Skeletal muscle satellite cell (primary cell): Measurements from ENCODE around the gene FKBP2.

Source experiments
- H3K27me3 ChIP-seq: 2 replicates; pipeline ENCODE4 v1.7.0; 2013; ENCODE audit warnings: low read length; ENCODE audit not compliant: control insufficient read depth, insufficient read depth
- H3K36me3 ChIP-seq: 2 replicates; pipeline ENCODE4 v1.7.0; 2013; ENCODE audit warnings: mild to moderate bottlenecking, control low read depth, low read length; ENCODE audit not compliant: insufficient read depth
- H3K4me1 ChIP-seq: 2 replicates; pipeline ENCODE4 v1.7.0; 2013; ENCODE audit warnings: low read length; ENCODE audit not compliant: control insufficient read depth, insufficient read depth
- H3K4me2 ChIP-seq: 2 replicates; pipeline ENCODE4 v1.7.0; 2013; ENCODE audit warnings: mild to moderate bottlenecking, low read length
- H3K4me3 ChIP-seq: 2 replicates; pipeline ENCODE4 v1.7.0; 2013; ENCODE audit warnings: low read length
- H3K9ac ChIP-seq: 2 replicates; pipeline ENCODE4 v1.7.0; 2013; ENCODE audit warnings: mild to moderate bottlenecking, low read depth, low read length, moderate library complexity
- H3K9me3 ChIP-seq: replicated peaks from 2 replicates; pipeline ENCODE4 v1.7.0; 2013; ENCODE audit warnings: mild to moderate bottlenecking, control low read depth, low read length

FKBP2 gene

DNA sequence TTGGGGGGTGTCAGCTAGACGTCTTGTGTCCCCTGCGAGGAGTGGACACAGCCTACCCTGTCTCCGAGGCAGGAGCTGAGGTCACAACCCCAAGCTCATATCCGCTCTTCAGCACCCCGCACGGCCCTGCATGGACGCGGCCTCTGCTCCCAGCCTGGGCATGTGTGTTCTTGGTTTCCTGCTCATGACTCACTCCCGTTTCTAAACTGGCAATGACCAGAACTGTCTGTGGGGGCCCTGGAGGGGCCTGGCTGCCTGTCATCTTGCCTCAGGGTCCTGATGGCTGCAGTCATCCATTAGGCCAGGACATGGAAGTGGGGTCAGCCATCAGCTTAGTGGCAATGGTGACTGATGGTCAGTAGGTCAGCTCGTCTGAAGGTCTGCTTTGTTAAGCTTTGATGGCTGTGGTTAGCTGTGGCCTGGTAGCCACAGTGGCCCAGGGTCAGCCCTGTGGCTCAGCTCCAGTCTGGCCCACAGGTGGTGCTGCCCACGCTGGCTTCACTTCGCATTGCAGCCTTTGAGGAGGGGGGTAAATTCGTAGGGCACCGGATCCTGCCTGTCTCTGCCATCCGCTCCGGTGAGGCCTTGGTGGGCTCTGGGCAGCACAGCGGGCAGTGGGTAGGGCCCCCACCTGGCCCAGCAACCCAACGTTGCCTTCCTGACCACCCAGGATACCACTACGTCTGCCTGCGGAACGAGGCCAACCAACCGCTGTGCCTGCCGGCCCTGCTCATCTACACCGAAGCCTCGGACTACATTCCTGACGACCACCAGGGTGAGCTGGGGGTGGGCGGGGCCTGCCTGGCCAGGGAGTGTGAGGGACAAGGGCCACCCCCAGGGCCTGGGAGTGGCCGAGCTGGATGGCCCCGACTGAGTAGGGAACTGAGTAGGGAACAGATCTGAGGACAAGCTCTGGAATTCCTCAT lies 22.4 kb downstream of the FKBP2 start:
- H3K9me3 ChIP-seq: no peaks in the 10 kb centered on the region
- H3K4me1 ChIP-seq: peaks cover 8% of the 10 kb centered on the region
- no peak overlapping the region for H3K4me3 ChIP-seq
- H3K4me2 ChIP-seq: no peak overlapping the region
- H3K27me3 ChIP-seq: no peaks in the 10 kb centered on the region
- H3K36me3 ChIP-seq: peaks cover 80% of the 10 kb centered on the region
- H3K9ac ChIP-seq: no peak overlapping the region

DNA sequence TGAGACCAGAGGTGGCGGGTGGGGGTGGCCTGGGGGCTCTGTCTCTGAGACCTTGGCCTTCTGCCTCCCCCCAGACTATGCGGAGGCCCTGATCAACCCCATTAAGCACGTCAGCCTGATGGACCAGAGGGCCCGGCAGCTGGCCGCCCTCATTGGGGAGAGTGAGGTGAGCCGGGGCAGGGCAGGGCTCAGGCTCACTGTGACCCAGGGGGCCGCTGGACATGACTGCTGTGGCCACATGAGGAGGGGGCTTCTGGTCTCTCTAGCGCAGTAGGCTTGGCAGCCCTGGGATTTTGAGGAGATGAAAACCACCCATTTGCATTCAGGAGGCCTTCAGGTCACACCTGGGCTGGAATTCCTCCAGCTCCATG lies 23.0 kb downstream of the FKBP2 start:
- H3K27me3 ChIP-seq: no peaks in the 10 kb centered on the region
- H3K4me1 ChIP-seq: peaks cover 15% of the 10 kb centered on the region
- H3K4me3 ChIP-seq: no peak overlapping the region
- H3K9ac ChIP-seq: no peak overlapping the region
- no peak overlapping the region for H3K4me2 ChIP-seq
- H3K9me3 ChIP-seq: no peaks in the 10 kb centered on the region
- H3K36me3 ChIP-seq: peaks cover 74% of the 10 kb centered on the region

- H3K9ac ChIP-seq: no peak overlapping the region
- H3K36me3 ChIP-seq: peaks cover 69% of the 10 kb centered on the region
- H3K4me3 ChIP-seq: no peak overlapping the region
- H3K4me1 ChIP-seq: peaks cover 20% of the 10 kb centered on the region
- no peaks in the 10 kb centered on the region for H3K27me3 ChIP-seq
- H3K9me3 ChIP-seq: no peaks in the 10 kb centered on the region
- H3K4me2 ChIP-seq: no peak overlapping the region
These were observed 23.5 kb downstream of the FKBP2 start for GRCh38 chr11:64264371-64264852.

DNA sequence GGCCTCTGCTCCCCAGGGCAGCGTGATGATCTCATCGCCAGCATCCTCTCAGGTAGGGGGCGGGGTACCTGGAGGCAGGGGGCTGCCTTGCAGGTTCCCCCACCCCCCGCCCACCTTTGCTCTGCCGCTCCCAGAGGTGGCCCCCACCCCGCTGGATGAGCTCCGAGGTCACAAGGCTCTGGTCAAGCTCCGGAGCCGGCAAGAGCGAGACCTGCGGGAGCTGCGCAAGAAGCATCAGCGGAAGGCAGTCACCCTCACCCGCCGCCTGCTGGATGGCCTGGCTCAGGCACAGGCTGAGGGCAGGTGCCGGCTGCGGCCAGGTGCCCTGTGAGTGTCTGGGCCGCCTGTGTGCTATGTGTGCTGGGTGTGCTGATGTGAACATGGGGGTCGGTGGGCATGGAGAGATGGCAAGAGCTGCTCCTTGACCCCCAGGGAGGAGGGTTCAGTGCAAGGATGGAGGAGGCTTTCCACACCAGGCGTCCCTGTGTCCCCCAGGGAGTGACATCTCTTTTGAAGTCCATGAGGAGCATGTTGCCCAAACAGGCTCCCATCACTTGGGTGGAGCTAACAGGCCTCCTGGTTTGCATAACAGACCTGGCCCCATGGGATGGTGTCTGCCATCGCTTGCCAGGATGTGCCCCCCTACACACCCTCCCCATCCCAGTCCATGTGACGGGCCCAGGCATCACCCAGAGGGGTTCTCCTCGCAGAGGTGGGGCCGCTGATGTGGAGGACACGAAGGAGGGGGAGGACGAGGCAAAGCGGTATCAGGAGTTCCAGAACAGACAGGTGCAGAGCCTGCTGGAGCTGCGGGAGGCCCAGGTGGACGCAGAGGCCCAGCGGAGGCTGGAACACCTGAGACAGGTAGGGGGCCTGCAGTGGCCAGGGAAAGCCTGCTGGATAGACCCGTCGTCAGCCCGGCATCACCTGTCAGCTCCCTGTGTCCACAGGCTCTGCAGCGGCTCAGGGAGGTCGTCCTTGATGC lies 24.6 kb downstream of the FKBP2 start:
- Histone ChIP-seq H3K9me3 (no peaks in the 10 kb centered on the region), H3K36me3 (peaks cover 58% of the 10 kb centered on the region), H3K4me2 (no peak overlapping the region), H3K9ac (no peak overlapping the region), H3K4me1 (peaks cover 21% of the 10 kb centered on the region), H3K4me3 (no peak overlapping the region), H3K27me3 (no peaks in the 10 kb centered on the region)

DNA sequence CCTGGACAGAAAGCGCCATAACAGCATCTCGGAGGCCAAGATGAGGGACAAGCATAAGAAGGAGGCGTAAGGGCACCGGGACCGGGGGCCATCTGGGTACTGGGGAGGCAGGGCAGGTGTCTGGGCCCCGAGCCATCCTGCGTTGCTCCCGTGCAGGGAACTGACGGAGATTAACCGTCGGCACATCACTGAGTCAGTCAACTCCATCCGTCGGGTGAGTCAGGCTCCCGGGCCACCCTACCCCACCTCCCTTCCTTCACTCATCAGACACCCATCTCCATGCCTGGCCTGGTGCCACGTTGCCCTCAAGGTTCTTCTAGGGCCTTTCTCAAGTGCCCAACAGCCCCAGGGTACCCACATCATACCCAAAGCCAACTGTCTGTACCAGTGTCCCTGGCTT lies 25.4 kb downstream of the FKBP2 start:
- no peaks in the 10 kb centered on the region for H3K27me3 ChIP-seq
- no peaks in the 10 kb centered on the region for H3K9me3 ChIP-seq
- H3K9ac ChIP-seq: no peak overlapping the region
- no peak overlapping the region for H3K4me3 ChIP-seq
- H3K36me3 ChIP-seq: peaks cover 50% of the 10 kb centered on the region
- no peak overlapping the region for H3K4me2 ChIP-seq
- peaks cover 21% of the 10 kb centered on the region for H3K4me1 ChIP-seq

DNA sequence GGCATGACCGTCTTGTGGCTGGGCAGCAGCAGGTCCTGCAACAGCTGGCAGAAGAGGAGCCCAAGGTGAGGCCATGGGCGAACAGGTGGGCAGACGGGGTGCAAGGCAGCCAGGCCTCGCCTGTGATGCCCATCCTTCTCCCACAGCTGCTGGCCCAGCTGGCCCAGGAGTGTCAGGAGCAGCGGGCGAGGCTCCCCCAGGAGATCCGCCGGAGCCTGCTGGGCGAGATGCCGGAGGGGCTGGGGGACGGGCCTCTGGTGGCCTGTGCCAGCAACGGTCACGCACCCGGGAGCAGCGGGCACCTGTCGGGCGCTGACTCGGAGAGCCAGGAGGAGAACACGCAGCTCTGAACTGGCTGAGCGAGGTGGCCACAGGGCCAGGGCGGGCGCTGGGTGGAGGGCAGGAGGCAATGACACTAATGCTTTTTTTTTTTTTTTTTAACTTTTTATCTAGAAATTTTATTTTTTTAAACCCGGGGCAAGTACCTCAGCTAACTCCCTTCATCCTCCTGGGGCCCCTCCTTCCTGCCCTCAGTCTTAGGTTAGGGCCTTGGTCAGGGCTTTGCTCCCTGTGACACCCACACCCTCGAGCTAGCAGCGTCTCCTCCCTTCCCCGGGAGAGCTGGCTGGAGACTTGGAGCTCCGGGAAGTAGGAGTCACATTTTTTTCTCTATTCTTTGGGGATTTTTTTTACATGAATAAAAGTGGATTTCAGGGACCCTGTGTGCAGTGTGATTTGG lies 26.5 kb downstream of the FKBP2 start:
- Histone ChIP-seq H3K36me3 (peaks cover 39% of the 10 kb centered on the region), H3K27me3 (no peaks in the 10 kb centered on the region), H3K9ac (no peak overlapping the region), H3K4me3 (no peak overlapping the region), H3K4me1 (peaks cover 29% of the 10 kb centered on the region), H3K9me3 (no peaks in the 10 kb centered on the region), H3K4me2 (no peak overlapping the region)

DNA sequence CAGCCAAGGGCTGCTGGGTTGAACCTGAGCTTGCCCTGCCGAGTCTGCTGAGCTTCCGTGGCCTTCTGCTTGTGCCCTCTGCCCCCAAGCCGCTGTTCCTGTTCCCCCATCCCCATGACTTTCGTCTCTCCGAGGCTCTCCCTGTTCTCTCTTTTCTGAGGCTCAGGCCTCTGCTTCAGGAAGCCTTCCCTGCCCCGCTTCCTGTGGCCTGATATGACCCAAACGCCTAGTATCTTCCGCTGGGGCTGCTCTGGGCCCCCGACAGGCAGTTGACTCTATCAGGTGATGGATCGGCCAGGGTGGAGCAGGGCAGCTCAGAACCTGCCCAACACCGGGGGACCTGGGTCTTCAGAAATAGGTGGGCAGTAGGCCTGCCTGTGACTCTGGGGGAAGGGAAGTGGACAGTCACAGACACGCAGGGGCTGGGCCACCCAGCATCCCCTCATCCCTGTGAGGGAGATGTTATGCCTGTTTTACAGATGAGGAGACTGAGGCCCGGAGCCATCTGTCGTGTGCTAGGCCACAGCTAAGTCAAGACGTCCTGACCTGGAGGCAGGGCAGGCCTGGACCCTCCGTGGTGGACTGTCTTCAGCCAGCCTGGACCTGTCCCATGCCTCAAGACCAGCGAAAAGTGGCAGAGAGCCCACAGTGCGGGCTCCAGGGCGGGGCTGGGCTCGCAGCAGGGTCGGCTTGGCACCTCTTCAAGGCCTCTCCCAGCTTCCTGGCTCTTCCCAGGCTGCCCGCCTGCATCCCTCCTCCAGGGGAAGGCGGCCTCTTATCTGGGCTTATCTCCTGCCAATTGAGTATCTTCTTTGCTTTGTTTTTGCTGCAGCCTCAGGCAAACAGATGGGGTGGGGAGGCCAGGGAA lies 27.4 kb downstream of the FKBP2 start:
- Histone ChIP-seq H3K9me3 (no peaks in the 10 kb centered on the region), H3K36me3 (peaks cover 31% of the 10 kb centered on the region), H3K4me2 (peak overlapping the region; percentile 93), H3K4me1 (peaks cover 26% of the 10 kb centered on the region), H3K27me3 (no peaks in the 10 kb centered on the region), H3K4me3 (peak overlapping the region; percentile 72), H3K9ac (peak overlapping the region; percentile 80)

DNA sequence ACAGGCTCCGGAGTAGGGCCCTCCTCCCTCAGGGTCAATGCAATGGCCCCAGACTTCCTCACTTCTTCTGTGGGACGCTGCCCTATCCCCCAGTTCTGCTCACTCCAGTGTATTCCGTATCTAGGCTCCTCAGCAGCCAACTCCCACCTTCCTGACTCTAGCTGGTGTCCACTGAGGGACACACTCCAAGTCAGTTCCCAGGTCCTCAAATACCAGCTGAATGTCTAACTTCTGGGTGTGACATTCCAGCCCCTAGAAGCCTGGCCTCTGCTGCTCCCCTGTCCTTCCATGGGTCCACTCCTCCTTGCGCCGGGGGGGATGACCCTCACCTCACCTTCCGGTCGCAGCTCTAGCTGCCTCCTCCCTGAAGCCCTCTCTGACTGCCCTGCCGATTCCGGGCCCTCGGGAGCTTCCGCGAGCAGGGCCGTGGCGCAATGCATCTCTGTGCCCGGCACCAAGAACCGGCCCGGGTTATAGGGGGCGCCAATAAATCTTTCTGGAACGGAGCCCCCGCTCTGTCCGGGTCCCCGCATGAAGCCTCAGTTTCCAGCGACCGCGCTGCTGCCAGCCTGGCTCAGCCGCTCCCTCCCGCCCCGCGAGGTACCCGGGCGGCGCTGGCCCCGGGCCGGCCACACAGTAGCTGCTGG lies 28.1 kb downstream of the FKBP2 start:
- Histone ChIP-seq H3K4me2 (peak overlapping the region; percentile 93), H3K36me3 (peaks cover 23% of the 10 kb centered on the region), H3K9me3 (no peaks in the 10 kb centered on the region), H3K9ac (peak overlapping the region; percentile 80), H3K27me3 (no peaks in the 10 kb centered on the region), H3K4me1 (peaks cover 26% of the 10 kb centered on the region), H3K4me3 (peak overlapping the region; percentile 72)

- Histone ChIP-seq H3K4me2 (peak overlapping the region; percentile 93), H3K9me3 (no peaks in the 10 kb centered on the region), H3K4me1 (peaks cover 26% of the 10 kb centered on the region), H3K4me3 (peak overlapping the region; percentile 79), H3K27me3 (no peaks in the 10 kb centered on the region), H3K9ac (peak overlapping the region; percentile 84), H3K36me3 (peaks cover 16% of the 10 kb centered on the region)
These were observed 28.8 kb downstream of the FKBP2 start for GRCh38 chr11:64269540-64270220.
